ENCODE measurements around the gene SMCO3. TPM values are rescaled to one million over a fixed set of nuclear protein-coding genes. Genes with fewer than 3 reads are reported as not detected.

SMCO3 gene
- total RNA-seq, 4 donors from 2014 or later: 1.2 to 10.5 (median 6.2) TPM

DNA sequence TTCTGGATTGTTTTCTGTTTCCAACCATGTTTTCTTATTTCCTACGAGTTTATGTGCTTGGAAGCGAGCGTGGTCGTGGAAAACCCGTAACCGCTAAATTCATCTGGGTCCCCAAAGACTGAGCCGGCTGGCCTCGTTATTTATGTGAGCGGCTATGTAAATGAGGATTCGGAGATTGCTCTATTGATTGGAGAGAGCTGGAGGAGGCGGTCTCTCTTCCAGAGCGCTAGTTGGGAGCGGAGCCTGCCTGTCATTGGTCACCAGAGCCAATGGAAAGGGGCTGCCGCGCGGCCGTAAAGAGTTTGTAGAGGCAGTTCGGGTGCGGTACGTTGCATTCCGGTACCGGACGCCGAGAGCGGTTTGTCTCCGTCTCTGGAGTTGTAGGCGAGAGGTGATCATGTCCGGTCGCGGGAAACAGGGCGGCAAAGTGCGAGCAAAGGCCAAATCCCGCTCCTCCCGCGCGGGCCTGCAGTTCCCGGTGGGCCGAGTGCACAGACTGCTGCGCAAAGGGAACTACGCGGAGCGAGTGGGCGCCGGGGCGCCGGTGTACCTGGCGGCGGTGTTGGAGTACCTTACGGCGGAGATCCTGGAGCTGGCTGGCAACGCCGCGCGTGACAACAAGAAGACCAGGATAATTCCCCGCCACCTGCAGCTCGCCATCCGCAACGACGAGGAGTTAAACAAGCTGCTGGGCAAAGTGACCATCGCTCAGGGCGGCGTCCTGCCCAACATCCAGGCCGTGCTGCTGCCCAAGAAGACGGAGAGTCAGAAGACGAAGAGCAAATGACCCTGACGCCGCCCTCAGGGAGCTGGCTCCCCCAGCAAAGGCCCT, 39.7 kb downstream of the SMCO3 start:
- TF ChIP-seq EP300 (IDR thresholded peaks at IDR 0.05): peak; percentile 12 to 100
- TF ChIP-seq, protein P1, sequence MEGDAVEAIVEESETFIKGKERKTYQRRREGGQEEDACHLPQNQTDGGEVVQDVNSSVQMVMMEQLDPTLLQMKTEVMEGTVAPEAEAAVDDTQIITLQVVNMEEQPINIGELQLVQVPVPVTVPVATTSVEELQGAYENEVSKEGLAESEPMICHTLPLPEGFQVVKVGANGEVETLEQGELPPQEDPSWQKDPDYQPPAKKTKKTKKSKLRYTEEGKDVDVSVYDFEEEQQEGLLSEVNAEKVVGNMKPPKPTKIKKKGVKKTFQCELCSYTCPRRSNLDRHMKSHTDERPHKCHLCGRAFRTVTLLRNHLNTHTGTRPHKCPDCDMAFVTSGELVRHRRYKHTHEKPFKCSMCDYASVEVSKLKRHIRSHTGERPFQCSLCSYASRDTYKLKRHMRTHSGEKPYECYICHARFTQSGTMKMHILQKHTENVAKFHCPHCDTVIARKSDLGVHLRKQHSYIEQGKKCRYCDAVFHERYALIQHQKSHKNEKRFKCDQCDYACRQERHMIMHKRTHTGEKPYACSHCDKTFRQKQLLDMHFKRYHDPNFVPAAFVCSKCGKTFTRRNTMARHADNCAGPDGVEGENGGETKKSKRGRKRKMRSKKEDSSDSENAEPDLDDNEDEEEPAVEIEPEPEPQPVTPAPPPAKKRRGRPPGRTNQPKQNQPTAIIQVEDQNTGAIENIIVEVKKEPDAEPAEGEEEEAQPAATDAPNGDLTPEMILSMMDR (IDR thresholded peaks at IDR 0.05): no peak
- TF ChIP-seq POLR2A (IDR thresholded peaks at IDR 0.05): peak; percentile 98 to 99
- Histone ChIP-seq H3K4me3 (peak overlapping the region; percentile 66 to 90 (median 82)), H3K27ac (peak overlapping the region; percentile 88 to 99 (median 94)), H3K27me3 (no peaks in the 10 kb centered on the region), H3K4me1 (peaks cover 0 to 48% (median 10%) of the 10 kb centered on the region in 4 donors), H3K9me3 (no peaks in the 10 kb centered on the region), H3K36me3 (no peaks in the 10 kb centered on the region)
- 1% methylated on average over 63 to 65 of the region's 67 CpGs for WGBS, 2 donors
- DNase-seq (ENCODE audit: low spot score in 2 of 2): peak; percentile 94 to 96

DNA sequence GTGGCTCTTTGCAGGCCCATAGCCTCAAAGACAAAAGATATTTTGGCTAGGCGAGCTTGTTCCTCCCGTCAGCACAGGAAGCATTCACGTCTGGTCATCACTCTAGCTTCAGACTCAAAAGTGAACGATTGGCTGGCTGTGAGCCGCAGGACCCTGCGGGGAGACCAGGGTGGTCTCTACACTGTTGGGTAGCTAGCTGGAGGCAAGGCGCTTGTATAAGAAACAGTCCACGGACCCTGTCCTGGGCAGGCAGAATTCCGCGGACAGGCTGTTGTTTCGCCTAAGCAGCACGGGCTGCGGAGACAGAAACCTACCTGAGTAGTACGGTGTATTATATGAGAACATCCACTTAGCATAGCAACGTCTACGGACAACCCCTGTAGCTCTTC, 40.3 kb downstream of the SMCO3 start:
- 26 to 30% methylated on average over 12 to 16 of the region's 16 CpGs for WGBS, 2 donors

DNA sequence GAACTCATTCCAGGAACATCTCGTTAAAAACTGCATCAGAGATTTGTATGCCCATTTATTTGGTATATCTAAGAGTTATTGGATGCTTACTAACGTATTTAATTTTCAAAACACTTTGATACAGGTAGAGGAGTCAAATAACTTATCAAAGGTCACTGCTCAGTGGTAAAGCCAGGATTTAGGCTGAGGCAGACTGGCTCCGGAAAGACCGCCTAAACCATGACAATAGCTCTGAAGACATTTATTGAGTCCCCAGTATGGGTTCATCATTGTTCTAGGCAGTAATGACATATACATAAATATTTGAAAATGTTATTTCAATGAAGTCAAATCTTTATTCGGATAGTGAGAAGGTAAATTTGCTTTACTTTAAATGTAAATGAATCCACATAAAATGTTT, 41.0 kb downstream of the SMCO3 start:
- Histone ChIP-seq H3K27me3 (no peaks in the 10 kb centered on the region), H3K9me3 (no peaks in the 10 kb centered on the region), H3K36me3 (no peaks in the 10 kb centered on the region), H3K4me3 (no peak overlapping the region), H3K4me1 (peaks cover 0 to 55% (median 13%) of the 10 kb centered on the region in 4 donors), H3K27ac (no peak overlapping the region)
- no peak for DNase-seq (ENCODE audit: low spot score in 2 of 2)
- 90 to 92% methylated on average over 5 of the region's 5 CpGs for WGBS, 2 donors
- TF ChIP-seq, protein P1 (IDR thresholded peaks at IDR 0.05): no peak
- TF ChIP-seq POLR2A (IDR thresholded peaks at IDR 0.05) (no peak), EP300 (IDR thresholded peaks at IDR 0.05) (no peak)

More for the DNA sequence above, 40.3 kb downstream of the SMCO3 start:
- DNase-seq (ENCODE audit: low spot score in 2 of 2): no peak
- TF ChIP-seq POLR2A (IDR thresholded peaks at IDR 0.05): no peak
- TF ChIP-seq, protein P1 (IDR thresholded peaks at IDR 0.05): no peak
- TF ChIP-seq EP300 (IDR thresholded peaks at IDR 0.05): no peak
- Histone ChIP-seq H3K4me3 (peak overlapping the region; percentile 36 to 90 (median 82)), H3K27ac (peak overlapping the region; percentile 88 to 99 (median 94)), H3K4me1 (peaks cover 0 to 54% (median 11%) of the 10 kb centered on the region in 4 donors), H3K9me3 (no peaks in the 10 kb centered on the region), H3K27me3 (no peaks in the 10 kb centered on the region), H3K36me3 (no peaks in the 10 kb centered on the region)

DNA sequence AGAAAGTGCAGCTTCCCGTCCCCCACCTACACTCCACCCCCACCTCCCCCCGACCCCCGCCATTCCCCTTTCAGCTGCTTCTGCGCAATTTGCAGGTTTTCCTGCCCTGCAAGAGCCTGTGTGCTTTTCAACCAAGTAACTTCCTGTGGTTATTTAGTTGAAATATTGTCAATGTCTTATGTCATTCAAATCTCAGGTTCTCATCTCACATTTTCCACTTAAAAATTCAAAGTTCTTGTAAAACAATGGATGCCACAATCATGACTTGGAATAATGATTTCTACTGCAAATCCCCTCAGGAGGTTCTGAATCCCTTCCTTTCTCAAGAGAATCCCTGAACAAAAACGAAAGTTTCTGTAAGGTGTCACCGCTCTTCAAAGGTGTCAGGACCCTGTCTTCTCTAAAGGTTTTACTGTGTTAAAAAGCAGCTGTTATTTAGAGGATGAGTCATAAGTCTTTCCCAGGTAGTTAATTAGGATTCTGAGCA, 42.3 kb downstream of the SMCO3 start:
- WGBS, 2 donors: 24 to 25% methylated on average over 6 of the region's 6 CpGs
- DNase-seq (ENCODE audit: low spot score in 2 of 2): no peak
- H3K4me3 ChIP-seq: peak overlapping the region; percentile 78 to 90 (median 81)
- H3K4me1 ChIP-seq: peaks cover 0 to 49% (median 16%) of the 10 kb centered on the region in 4 donors
- peaks cover 0 to under 1% (median 0%) of the 10 kb centered on the region in 3 donors for H3K36me3 ChIP-seq
- no peaks in the 10 kb centered on the region for H3K9me3 ChIP-seq
- TF ChIP-seq EP300 (IDR thresholded peaks at IDR 0.05): no peak
- TF ChIP-seq POLR2A (IDR thresholded peaks at IDR 0.05): no peak
- TF ChIP-seq, protein P1 (IDR thresholded peaks at IDR 0.05): no peak
- peak overlapping the region; percentile 48 to 96 (median 94) for H3K27ac ChIP-seq
- no peaks in the 10 kb centered on the region for H3K27me3 ChIP-seq

Measured in tibial nerve (tissue), 4 donors.